AG09309 (cell line): ENCODE measurements around the gene EFTUD2.

Source experiments
- DNase-seq: peaks from one replicate; pipeline ENCODE4 v3.0.0-alpha.2; 2010; ENCODE audit warnings: low read depth
- H3K4me3 ChIP-seq: 2 replicates; pipeline ENCODE4 v1.5.1; 2011; ENCODE audit warnings: mild to moderate bottlenecking, low read depth, low read length, moderate library complexity; ENCODE audit not compliant: control insufficient read depth
- CTCF ChIP-seq: IDR thresholded peaks from 2 replicates; pipeline ENCODE4 v1.5.1; 2011; ENCODE audit warnings: mild to moderate bottlenecking, low read depth, low read length, inconsistent platforms; ENCODE audit not compliant: insufficient read depth, control insufficient read depth; ENCODE audit errors: missing control alignments

EFTUD2 gene

DNA sequence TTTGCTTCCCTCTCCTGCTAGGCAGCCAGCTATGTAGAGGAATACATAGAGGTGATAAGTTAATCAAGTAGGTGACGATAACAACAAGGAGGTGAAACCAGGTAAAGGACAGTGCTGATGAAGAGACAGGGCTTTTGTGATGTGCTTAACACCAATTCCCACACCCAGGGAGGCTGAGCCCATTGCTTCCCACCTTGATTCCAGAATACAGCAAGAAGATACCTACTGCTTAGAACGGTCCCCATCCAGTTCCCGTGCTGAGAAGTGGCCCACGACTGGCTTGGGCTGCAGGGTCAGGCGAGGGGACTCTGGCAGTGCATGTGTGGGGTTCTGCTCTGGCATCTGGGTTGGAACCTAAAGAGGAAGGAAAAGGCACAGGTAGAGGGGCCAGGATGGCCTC is 32.1 kb upstream of the EFTUD2 start:
- no peak for TF ChIP-seq CTCF
- no peak for DNase-seq
- no peak overlapping the region for H3K4me3 ChIP-seq

GRCh38 chr17:44930667-44931066 is 31.4 kb upstream of the EFTUD2 start:
- TF ChIP-seq CTCF = no peak
- H3K4me3 ChIP-seq = no peak overlapping the region
- DNase-seq = no peak

DNA sequence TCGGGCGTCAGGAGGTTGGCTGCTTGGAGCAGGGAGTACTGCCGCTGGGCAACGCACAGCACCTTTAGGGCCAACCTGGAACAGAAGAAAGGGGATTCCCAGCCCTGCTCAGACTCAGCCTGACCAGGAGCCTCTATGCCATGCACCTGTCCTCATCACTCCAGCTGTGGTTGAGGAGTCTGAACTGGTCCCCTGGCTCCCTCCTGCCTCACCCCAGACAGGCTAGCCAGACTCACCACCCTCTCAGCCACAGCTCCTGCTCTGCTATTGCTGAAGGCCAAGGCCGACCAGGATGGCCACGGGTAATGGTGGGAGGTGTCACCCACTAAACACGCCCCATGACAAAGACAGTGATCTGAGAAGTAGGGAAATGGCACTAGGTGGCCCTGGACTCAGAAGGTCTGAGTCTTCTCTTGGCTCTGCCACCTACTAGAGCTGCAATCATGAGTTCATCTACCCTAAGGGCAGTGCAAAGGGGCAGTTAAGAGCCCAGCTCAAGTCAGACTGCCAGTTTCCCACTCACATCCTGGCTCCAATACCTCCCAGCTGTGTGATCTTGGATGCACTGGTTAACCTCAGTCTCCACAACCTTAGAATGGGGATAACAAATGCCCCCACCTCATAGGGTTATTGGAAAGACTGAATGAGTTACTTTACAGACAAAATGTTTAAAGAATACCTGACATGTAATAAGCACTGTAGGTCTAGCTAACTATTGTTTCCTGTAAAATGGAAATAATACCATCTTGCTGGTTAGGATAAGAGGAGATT is 29.9 kb upstream of the EFTUD2 start:
- H3K4me3 ChIP-seq = no peak overlapping the region
- TF ChIP-seq CTCF = no peak
- DNase-seq = no peak

DNA sequence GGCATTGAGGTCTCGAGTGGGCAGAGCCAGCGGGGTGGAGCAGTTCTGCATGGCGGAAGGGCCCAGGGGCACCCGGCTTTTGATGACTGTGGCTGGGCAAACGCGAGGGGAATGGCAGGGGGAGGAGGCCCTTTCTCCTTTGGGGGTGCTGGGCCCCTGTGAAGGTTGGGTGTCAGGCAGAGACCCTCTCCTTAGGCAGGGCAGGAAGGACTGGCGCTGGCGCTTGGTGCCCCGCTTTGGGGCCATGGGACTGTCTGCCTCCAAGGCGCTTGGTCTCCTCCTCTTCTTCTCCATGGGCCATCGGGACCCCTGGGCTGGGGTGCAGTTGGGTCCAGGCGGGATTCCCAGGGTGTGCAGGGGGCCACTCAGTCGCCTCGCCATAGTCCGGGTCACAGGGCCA is 28.9 kb upstream of the EFTUD2 start:
- no peak for DNase-seq
- no peak for TF ChIP-seq CTCF
- no peak overlapping the region for H3K4me3 ChIP-seq

GRCh38 chr17:44927696-44928095 is 28.5 kb upstream of the EFTUD2 start:
- no peak for DNase-seq
- no peak for TF ChIP-seq CTCF
- H3K4me3 ChIP-seq = no peak overlapping the region

- no peak for TF ChIP-seq CTCF
- H3K4me3 ChIP-seq = no peak overlapping the region
- no peak for DNase-seq
These were observed 27.7 kb upstream of the EFTUD2 start for GRCh38 chr17:44926821-44927525.
